GM23338 (cell line): ENCODE data around the gene IL22RA2. TPM values are rescaled to one million over a fixed set of nuclear protein-coding genes. Genes with fewer than 3 reads are reported as not detected.

ENCODE experiments used
- ATAC-seq: fragments of 200-7000 bp; cut with Tn5 transposase; 3 replicates; pipeline ENCODE4 v1.9.1; 2020
- DNase-seq: peaks from one replicate; pipeline ENCODE4 v3.0.0-alpha.2; 2015; ENCODE audit warnings: low spot score
- H2AFZ ChIP-seq: fragments of 200-600 bp; sonication (generic); 2 replicates; pipeline ENCODE4 v1.8.0; 2016; ENCODE audit warnings: antibody characterized with exemption, mild to moderate bottlenecking, moderate library complexity
- H3F3A ChIP-seq: fragments of 200-600 bp; sonication (generic); replicated peaks from 2 replicates; pipeline ENCODE4 v1.8.0; 2017; ENCODE audit warnings: antibody characterized with exemption, mixed run types, low read depth
- H3K27ac ChIP-seq: fragments of 200-600 bp; sonication (generic); 2 replicates; pipeline ENCODE4 v1.6.1; 2016; ENCODE audit warnings: low read depth
- H3K27me3 ChIP-seq: fragments of 200-600 bp; sonication (generic); 2 replicates; pipeline ENCODE4 v1.8.0; 2016; ENCODE audit warnings: mild to moderate bottlenecking, mixed run types, moderate library complexity; ENCODE audit not compliant: insufficient read depth
- H3K36me3 ChIP-seq: fragments of 200-600 bp; sonication (generic); 2 replicates; pipeline ENCODE4 v1.8.0; 2016; ENCODE audit warnings: mild to moderate bottlenecking; ENCODE audit not compliant: insufficient read depth
- H3K4me1 ChIP-seq: fragments of 200-600 bp; sonication (generic); 2 replicates; pipeline ENCODE4 v1.8.0; 2016; ENCODE audit warnings: mild to moderate bottlenecking, moderate library complexity; ENCODE audit not compliant: insufficient read depth
- H3K4me2 ChIP-seq: fragments of 200-600 bp; sonication (generic); 2 replicates; pipeline ENCODE4 v1.7.1; 2017; ENCODE audit warnings: mixed run types
- H3K4me3 ChIP-seq: fragments of 200-600 bp; sonication (generic); 2 replicates; pipeline ENCODE4 v1.6.1; 2016; ENCODE audit warnings: mixed run types
- H3K79me2 ChIP-seq: fragments of 200-600 bp; sonication (generic); replicated peaks from 2 replicates; pipeline ENCODE4 v1.8.0; 2017; ENCODE audit warnings: mild to moderate bottlenecking; ENCODE audit not compliant: insufficient read depth
- H3K9me2 ChIP-seq: fragments of 200-600 bp; sonication (generic); 2 replicates; pipeline ENCODE4 v1.8.0; 2017; ENCODE audit not compliant: insufficient read depth
- H4K20me1 ChIP-seq: fragments of 200-600 bp; sonication (generic); replicated peaks from 2 replicates; pipeline ENCODE4 v1.8.0; 2017; ENCODE audit warnings: mild to moderate bottlenecking; ENCODE audit not compliant: insufficient read depth
- H3K27ac Mint-ChIP-seq: 2 replicates; pipeline ENCODE4 v1.8.0; 2020; ENCODE audit warnings: inconsistent platforms, mild to moderate bottlenecking, moderate library complexity, mixed read lengths
- H3K27me3 Mint-ChIP-seq: 3 replicates; pipeline ENCODE4 v1.8.0; 2022; ENCODE audit warnings: low read depth, mild to moderate bottlenecking, moderate library complexity, mixed read lengths, inconsistent platforms; ENCODE audit not compliant: insufficient read depth, poor library complexity
- H3K36me3 Mint-ChIP-seq: 3 replicates; pipeline ENCODE4 v1.8.0; 2021; ENCODE audit warnings: low read depth, mild to moderate bottlenecking, inconsistent platforms, moderate library complexity, mixed read lengths
- H3K4me1 Mint-ChIP-seq: 3 replicates; pipeline ENCODE4 v1.8.0; 2020; ENCODE audit warnings: mild to moderate bottlenecking, inconsistent platforms, mixed read lengths
- H3K4me3 Mint-ChIP-seq: 3 replicates; pipeline ENCODE4 v1.8.0; 2021; ENCODE audit warnings: moderate library complexity, mild to moderate bottlenecking, inconsistent platforms, mixed read lengths
- H3K9me3 Mint-ChIP-seq: 3 replicates; pipeline ENCODE4 v1.8.0; 2020; ENCODE audit warnings: moderate library complexity, mild to moderate bottlenecking, inconsistent platforms, mixed read lengths
- CTCF ChIP-seq, 2 experiments: fragments of 200-600 bp in 1 of 2; sonication (generic) in 1 of 2; conservative IDR thresholded peaks; 2 replicates each; pipeline versions ENCODE4 v1.5.1 to v1.6.1; 2016 to 2017; ENCODE audit warnings: antibody characterized with exemption in 2 of 2, low read depth in 2 of 2, mild to moderate bottlenecking in 2 of 2, moderate library complexity in 1 of 2
- EZH2 ChIP-seq: fragments of 200-600 bp; sonication (generic); IDR thresholded peaks from one replicate; pipeline ENCODE4 v1.8.0; 2017; ENCODE audit warnings: antibody characterized with exemption, mild to moderate bottlenecking, low read depth; ENCODE audit not compliant: unreplicated experiment
- polyA plus RNA-seq: library from polyadenylated mRNA; unstranded; fragments of >200 nt; fragmentation: Nextera tagmentation; extraction: Ambion mirVana; gene quantifications from 2 replicates; pipeline ENCODE4 v1.2.1, GENCODE V29; 2016
- total RNA-seq: library from RNA; depleted of rRNA; stranded (reverse); fragments of >200 nt; shearing (Covaris generic); gene quantifications from 2 replicates; pipeline ENCODE4 v1.2.3, GENCODE V29; 2014; rRNA removed
- TF ChIP-seq, protein P1 (sequence below): fragments of 250-450 bp; sonication (Bioruptor Pico); IDR thresholded peaks from 2 replicates; pipeline ENCODE4 v1.5.0; 2020; ENCODE audit warnings: mild to moderate bottlenecking, moderate library complexity

Gene IL22RA2
- total and polyA plus RNA-seq, 2 experiments from 2014 or later, result not detected

DNA sequence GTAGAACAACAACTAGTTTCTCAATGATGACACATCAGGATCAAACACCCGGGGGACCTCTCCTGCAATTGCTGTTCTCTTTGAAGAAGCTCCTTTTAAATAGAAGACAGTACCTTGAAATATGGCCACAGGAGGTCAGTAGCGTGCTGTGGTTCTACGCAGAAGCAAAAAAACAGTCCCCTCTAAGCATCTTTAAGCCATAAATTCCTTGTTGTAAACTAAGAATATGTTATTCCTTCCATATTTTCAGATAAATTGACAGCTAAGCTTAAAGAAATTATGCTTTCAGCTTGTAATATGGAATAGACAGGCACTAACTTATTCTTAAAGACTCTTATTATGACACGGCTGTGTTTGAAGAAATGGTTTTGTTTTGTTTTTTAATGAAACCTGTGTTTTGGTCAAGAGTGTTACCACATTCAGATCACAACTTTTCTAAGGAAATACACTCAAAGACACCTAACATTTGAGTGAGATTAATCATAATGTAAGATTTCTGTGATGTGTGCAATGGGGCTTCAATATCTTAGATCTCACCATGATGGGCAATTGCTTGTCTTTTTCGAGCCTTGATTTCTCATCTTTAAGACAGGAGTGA, 78.9 kb downstream of the IL22RA2 start:
- Mint-ChIP-seq H3K27me3 (peaks cover 1% of the 10 kb centered on the region), H3K27ac (no peak overlapping the region), H3K36me3 (no peaks in the 10 kb centered on the region), H3K4me1 (peaks cover 8% of the 10 kb centered on the region; the same call in 2 of the 3 replicates), H3K4me3 (no peak overlapping the region), H3K9me3 (no peaks in the 10 kb centered on the region)
- H3K4me1 ChIP-seq, result peaks cover 9% of the 10 kb centered on the region; the same call in 1 of the 2 replicates
- H3F3A ChIP-seq, result no peaks in the 10 kb centered on the region
- H3K36me3 ChIP-seq, result no peaks in the 10 kb centered on the region
- no peak overlapping the region; the same call in 1 of the 2 replicates for H2AFZ ChIP-seq
- no peak overlapping the region for H3K27ac ChIP-seq
- TF ChIP-seq EZH2, result no peak
- peak; percentile 87 to 96 for TF ChIP-seq CTCF (conservative IDR thresholded peaks at IDR 0.05; ENCODE audit: low read depth in 2 of 2)
- TF ChIP-seq, protein P1, sequence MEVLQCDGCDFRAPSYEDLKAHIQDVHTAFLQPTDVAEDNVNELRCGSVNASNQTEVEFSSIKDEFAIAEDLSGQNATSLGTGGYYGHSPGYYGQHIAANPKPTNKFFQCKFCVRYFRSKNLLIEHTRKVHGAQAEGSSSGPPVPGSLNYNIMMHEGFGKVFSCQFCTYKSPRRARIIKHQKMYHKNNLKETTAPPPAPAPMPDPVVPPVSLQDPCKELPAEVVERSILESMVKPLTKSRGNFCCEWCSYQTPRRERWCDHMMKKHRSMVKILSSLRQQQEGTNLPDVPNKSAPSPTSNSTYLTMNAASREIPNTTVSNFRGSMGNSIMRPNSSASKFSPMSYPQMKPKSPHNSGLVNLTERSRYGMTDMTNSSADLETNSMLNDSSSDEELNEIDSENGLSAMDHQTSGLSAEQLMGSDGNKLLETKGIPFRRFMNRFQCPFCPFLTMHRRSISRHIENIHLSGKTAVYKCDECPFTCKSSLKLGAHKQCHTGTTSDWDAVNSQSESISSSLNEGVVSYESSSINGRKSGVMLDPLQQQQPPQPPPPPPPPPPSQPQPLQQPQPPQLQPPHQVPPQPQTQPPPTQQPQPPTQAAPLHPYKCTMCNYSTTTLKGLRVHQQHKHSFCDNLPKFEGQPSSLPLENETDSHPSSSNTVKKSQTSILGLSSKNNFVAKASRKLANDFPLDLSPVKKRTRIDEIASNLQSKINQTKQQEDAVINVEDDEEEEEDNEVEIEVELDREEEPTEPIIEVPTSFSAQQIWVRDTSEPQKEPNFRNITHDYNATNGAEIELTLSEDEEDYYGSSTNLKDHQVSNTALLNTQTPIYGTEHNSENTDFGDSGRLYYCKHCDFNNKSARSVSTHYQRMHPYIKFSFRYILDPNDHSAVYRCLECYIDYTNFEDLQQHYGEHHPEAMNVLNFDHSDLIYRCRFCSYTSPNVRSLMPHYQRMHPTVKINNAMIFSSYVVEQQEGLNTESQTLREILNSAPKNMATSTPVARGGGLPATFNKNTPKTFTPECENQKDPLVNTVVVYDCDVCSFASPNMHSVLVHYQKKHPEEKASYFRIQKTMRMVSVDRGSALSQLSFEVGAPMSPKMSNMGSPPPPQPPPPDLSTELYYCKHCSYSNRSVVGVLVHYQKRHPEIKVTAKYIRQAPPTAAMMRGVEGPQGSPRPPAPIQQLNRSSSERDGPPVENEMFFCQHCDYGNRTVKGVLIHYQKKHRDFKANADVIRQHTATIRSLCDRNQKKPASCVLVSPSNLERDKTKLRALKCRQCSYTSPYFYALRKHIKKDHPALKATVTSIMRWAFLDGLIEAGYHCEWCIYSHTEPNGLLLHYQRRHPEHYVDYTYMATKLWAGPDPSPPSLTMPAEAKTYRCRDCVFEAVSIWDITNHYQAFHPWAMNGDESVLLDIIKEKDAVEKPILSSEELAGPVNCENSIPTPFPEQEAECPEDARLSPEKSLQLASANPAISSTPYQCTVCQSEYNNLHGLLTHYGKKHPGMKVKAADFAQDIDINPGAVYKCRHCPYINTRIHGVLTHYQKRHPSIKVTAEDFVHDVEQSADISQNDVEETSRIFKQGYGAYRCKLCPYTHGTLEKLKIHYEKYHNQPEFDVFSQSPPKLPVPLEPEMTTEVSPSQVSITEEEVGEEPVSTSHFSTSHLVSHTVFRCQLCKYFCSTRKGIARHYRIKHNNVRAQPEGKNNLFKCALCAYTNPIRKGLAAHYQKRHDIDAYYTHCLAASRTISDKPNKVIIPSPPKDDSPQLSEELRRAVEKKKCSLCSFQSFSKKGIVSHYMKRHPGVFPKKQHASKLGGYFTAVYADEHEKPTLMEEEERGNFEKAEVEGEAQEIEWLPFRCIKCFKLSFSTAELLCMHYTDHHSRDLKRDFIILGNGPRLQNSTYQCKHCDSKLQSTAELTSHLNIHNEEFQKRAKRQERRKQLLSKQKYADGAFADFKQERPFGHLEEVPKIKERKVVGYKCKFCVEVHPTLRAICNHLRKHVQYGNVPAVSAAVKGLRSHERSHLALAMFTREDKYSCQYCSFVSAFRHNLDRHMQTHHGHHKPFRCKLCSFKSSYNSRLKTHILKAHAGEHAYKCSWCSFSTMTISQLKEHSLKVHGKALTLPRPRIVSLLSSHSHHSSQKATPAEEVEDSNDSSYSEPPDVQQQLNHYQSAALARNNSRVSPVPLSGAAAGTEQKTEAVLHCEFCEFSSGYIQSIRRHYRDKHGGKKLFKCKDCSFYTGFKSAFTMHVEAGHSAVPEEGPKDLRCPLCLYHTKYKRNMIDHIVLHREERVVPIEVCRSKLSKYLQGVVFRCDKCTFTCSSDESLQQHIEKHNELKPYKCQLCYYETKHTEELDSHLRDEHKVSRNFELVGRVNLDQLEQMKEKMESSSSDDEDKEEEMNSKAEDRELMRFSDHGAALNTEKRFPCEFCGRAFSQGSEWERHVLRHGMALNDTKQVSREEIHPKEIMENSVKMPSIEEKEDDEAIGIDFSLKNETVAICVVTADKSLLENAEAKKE, result no peak
- no peaks in the 10 kb centered on the region for H4K20me1 ChIP-seq
- H3K79me2 ChIP-seq, result no peaks in the 10 kb centered on the region
- H3K4me3 ChIP-seq, result no peak overlapping the region
- no peaks in the 10 kb centered on the region for H3K9me2 ChIP-seq
- H3K27me3 ChIP-seq, result no peaks in the 10 kb centered on the region
- no peak overlapping the region for H3K4me2 ChIP-seq
- ATAC-seq (peak; percentile 86), DNase-seq (peak; percentile 87)

Other genes with a start within 250 kb of the IL22RA2 start
- 2.4 and 3.5 TPM in 2 replicates for gene IL20RA, start 128.7 kb downstream of the IL22RA2 start, total RNA-seq
- 1.2 and 2.6 TPM in 2 replicates for gene IL20RA, start 128.7 kb downstream of the IL22RA2 start, polyA plus RNA-seq
- gene IFNGR1, start 45.7 kb upstream of the IL22RA2 start, total RNA-seq, result 22.8 and 29.4 TPM in 2 replicates
- gene IFNGR1, start 45.7 kb upstream of the IL22RA2 start, polyA plus RNA-seq, result 21.3 and 23.2 TPM in 2 replicates